Activated B cell treated with CpG ODN at 0.5 μM for 24 hours (primary cell): ENCODE data around the gene CCR1. TPM values are rescaled to one million over a fixed set of nuclear protein-coding genes. Genes with fewer than 3 reads are reported as not detected.

Source experiments
- ATAC-seq: fragments of 200-7000 bp; cut with Tn5 transposase; one replicate; pipeline ENCODE4 v1.10.0; 2021; ENCODE audit warnings: low read depth, mild to moderate bottlenecking, moderate library complexity
- CTCF ChIA-PET: fragments of 350-600 bp; sonication (Branson Sonifier 250); formaldehyde crosslinking; loops from one replicate; lab custom pipeline; 2021; ENCODE audit warnings: antibody characterized with exemption; lab: Charles Lee
- POLR2A ChIA-PET: fragments of 350-600 bp; sonication (Branson Sonifier 250); formaldehyde crosslinking; loops from one replicate; lab custom pipeline; 2021; ENCODE audit warnings: antibody characterized with exemption; lab: Charles Lee
- DNase-seq: peaks from one replicate; pipeline ENCODE4 v3.0.0; 2022
- H3K27ac Mint-ChIP-seq: one replicate; pipeline ENCODE4 v1.8.0; 2020; ENCODE audit warnings: mixed read lengths
- H3K27me3 Mint-ChIP-seq: one replicate; pipeline ENCODE4 v1.8.0; 2021; ENCODE audit warnings: mixed read lengths
- H3K36me3 Mint-ChIP-seq: one replicate; pipeline ENCODE4 v1.8.0; 2021; ENCODE audit warnings: low read depth, mixed read lengths
- H3K4me1 Mint-ChIP-seq: one replicate; pipeline ENCODE4 v1.8.0; 2021; ENCODE audit warnings: mixed read lengths
- H3K4me3 Mint-ChIP-seq: one replicate; pipeline ENCODE4 v1.8.0; 2020; ENCODE audit warnings: mild to moderate bottlenecking, mixed read lengths
- H3K9me3 Mint-ChIP-seq: one replicate; pipeline ENCODE4 v1.8.0; 2020; ENCODE audit warnings: mixed read lengths
- intact Hi-C: fragments of 100-400 bp; cut with micrococcal nuclease; formaldehyde crosslinking; loops from one replicate; pipeline ENCODE4 v1.15.1; 2024
- total RNA-seq: library from RNA; stranded (reverse); gene quantifications from 2 replicates; pipeline ENCODE4 v1.2.3, GENCODE V29; 2022
- TF ChIP-seq, protein P1 (sequence below): fragments of 200-600 bp; IDR thresholded peaks from one replicate; pipeline ENCODE4 v1.8.0; 2022; ENCODE audit warnings: antibody characterized with exemption, mild to moderate bottlenecking

The CCR1 gene
- total RNA-seq, 1 donor from 2014 or later, result 0.82 TPM

DNA sequence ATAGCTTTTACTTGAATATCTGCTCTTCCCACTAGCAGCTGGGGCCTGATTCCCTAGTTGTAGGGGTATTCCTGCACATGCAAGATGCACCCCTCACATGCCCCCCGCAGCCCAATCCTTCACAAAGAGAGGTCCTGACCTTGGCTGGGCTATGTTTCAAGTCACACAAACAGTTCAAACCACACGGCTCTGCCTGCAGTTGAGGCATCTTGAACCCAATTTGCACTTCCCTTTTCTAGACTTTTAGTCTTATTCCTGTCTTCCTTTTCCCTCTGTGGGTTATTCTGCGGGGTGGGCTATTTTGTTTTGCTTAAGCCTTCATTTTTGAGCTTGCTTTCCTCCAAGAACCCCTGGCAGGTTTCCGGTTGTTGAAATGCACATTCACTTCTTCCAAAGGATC lies 13.3 kb upstream of the CCR1 start:
- Mint-ChIP-seq H3K4me1 (peaks cover 45% of the 10 kb centered on the region), H3K4me3 (peak overlapping the region; percentile 5), H3K27ac (peak overlapping the region; percentile 56), H3K36me3 (no peaks in the 10 kb centered on the region), H3K9me3 (peaks cover 3% of the 10 kb centered on the region), H3K27me3 (no peaks in the 10 kb centered on the region)
- intact Hi-C loops, result loop anchor here (5.0 kb wide), 1 partner anchor 34 kb away; no protein-coding TSS in a partner anchor
- DNase-seq (no peak), ATAC-seq (no peak)
- CTCF ChIA-PET, result interaction anchor here (1.7 kb wide), 1 partner anchor 8 kb away, joined by 3 read pairs; no protein-coding TSS in a partner anchor
- TF ChIP-seq, protein P1, sequence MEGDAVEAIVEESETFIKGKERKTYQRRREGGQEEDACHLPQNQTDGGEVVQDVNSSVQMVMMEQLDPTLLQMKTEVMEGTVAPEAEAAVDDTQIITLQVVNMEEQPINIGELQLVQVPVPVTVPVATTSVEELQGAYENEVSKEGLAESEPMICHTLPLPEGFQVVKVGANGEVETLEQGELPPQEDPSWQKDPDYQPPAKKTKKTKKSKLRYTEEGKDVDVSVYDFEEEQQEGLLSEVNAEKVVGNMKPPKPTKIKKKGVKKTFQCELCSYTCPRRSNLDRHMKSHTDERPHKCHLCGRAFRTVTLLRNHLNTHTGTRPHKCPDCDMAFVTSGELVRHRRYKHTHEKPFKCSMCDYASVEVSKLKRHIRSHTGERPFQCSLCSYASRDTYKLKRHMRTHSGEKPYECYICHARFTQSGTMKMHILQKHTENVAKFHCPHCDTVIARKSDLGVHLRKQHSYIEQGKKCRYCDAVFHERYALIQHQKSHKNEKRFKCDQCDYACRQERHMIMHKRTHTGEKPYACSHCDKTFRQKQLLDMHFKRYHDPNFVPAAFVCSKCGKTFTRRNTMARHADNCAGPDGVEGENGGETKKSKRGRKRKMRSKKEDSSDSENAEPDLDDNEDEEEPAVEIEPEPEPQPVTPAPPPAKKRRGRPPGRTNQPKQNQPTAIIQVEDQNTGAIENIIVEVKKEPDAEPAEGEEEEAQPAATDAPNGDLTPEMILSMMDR, result no peak
- POLR2A ChIA-PET, result no interaction called here

DNA sequence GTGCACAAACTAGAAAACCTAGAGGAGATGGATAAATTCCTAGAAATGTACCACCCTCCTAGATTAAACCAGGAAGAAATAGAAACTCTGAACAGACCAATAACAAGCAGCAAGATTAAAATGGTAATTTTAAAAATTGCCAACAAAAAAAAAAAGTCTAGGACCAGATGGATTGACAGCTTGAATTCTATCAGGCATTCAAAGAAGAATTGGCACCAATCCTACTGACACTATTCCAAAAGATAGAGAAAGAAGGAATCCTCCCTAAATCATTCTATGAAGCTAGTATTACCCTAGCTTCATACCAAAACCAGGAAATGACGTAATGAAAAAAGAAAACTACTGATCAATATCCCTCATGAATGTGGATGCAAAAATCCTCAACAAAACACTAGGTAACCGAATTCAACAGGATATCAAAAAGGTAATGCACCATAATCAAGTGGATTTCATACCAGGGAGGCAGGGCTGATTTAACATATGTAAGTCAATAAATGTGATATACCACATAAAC lies 10.1 kb upstream of the CCR1 start:
- ChIA-PET CTCF (interaction anchor here (1.9 kb wide), 1 partner anchor 10 kb away, joined by 4 read pairs; the partner anchor contains the start of gene CCR1), POLR2A (no interaction called here)
- Mint-ChIP-seq H3K4me1 (peaks cover 29% of the 10 kb centered on the region), H3K36me3 (no peaks in the 10 kb centered on the region), H3K27me3 (no peaks in the 10 kb centered on the region), H3K9me3 (no peaks in the 10 kb centered on the region), H3K4me3 (no peak overlapping the region), H3K27ac (no peak overlapping the region)
- ATAC-seq (no peak), DNase-seq (no peak)
- TF ChIP-seq, protein P1, result no peak
- intact Hi-C loops, result no loop called here

DNA sequence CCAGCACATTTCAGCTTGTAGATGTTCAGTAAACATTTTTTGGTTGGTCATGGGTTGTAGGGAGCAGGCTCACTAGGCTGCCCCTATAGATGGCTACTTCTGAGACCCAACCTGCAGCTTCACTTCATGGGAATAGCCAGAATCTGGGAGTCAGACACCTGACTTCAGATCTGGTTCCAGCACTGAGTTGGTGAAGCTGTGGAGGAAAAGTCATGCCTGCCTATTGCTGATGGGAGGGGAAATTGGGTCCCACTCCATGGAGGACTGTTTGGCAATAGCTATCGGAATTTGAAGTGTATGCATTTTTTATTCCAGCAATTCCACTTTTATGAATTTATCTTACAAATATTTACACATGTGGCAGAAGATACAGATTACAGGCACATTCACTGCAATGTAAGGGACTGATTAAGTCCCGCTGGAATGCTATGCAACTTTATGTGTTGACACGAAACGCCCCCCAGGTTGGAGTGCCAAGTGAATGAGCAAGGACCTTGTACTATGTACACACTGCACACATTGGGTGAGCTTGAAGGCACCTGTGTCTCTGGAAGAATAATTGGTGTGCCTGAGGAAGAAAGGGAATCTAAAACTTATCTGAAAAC lies 7.8 kb upstream of the CCR1 start:
- H3K9me3 Mint-ChIP-seq, result no peaks in the 10 kb centered on the region
- POLR2A ChIA-PET, result no interaction called here
- no peak overlapping the region for H3K4me3 Mint-ChIP-seq
- TF ChIP-seq, protein P1, result no peak
- intact Hi-C loops, result no loop called here
- CTCF ChIA-PET, result interaction anchor here (0.8 to 2.2 kb wide), 4 partner anchors 8 to 156 kb away, joined by 3 to 9 read pairs (median 5); no protein-coding TSS in a partner anchor
- DNase-seq (no peak), ATAC-seq (no peak)
- H3K27ac Mint-ChIP-seq, result no peak overlapping the region
- H3K4me1 Mint-ChIP-seq, result peaks cover 5% of the 10 kb centered on the region
- no peaks in the 10 kb centered on the region for H3K27me3 Mint-ChIP-seq
- no peaks in the 10 kb centered on the region for H3K36me3 Mint-ChIP-seq

DNA sequence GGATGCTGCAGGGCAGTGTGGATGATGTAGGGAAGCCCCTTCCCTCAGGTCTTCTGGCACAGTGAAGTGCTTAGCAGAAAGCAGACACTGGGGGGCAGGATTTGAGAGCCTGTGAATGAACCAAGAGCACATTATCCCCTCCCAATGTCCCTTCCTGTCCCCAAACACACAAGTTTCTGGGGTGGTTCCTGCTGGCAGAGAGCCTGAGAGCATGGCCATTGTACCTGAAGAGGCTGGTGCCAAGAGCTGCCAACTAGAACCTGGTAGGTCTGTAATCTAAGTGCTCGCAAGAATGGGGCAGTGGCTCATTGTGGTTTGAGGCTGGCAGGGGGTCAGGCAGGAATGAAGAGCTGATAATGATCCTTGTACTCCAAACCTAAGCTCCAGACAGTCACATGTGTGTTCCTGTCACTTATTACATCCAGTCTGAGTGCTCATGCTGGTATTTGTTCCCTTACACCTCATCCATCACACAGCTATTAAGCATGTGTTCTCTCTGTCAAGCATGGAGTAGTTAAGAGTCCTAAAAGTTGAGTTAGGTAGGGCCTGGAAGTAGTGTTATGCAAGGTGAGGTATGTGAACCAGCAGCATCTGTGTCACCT lies 6.7 kb upstream of the CCR1 start:
- Mint-ChIP-seq H3K27ac (no peak overlapping the region), H3K36me3 (no peaks in the 10 kb centered on the region), H3K9me3 (no peaks in the 10 kb centered on the region), H3K4me3 (no peak overlapping the region), H3K4me1 (peaks cover under 1% of the 10 kb centered on the region), H3K27me3 (no peaks in the 10 kb centered on the region)
- DNase-seq (no peak), ATAC-seq (no peak)
- POLR2A ChIA-PET, result interaction anchor here (0.7 kb wide), 1 partner anchor 276 kb away, joined by 3 read pairs; no protein-coding TSS in a partner anchor
- TF ChIP-seq, protein P1, result no peak
- CTCF ChIA-PET, result interaction anchor here (1.6 to 2.2 kb wide), 2 partner anchors 154 to 157 kb away, joined by 7 to 9 read pairs; no protein-coding TSS in a partner anchor
- intact Hi-C loops, result loop anchor here (1.0 kb wide), 1 partner anchor 153 kb away; no protein-coding TSS in a partner anchor

DNA sequence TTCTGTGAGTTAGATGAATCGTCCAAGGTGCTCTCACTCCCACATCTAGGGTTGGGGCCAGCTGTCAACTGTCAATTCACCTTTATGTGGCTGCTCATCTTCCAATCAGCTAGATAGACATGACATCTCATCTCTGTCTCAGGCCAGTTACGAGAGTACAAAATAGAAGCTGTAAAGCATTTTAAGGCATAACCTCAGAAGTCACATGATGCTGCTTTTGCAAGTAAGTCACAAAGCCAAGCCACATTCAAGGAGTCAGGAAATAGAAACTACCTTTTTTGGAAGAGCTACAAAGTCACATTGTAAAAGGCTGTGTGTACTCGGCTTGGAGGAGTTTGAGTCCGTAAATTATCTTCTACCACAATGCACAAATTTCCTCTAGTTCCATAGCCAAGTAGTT lies 5.1 kb upstream of the CCR1 start:
- H3K4me1 Mint-ChIP-seq, result peaks cover 17% of the 10 kb centered on the region
- H3K27ac Mint-ChIP-seq, result no peak overlapping the region
- H3K27me3 Mint-ChIP-seq, result no peaks in the 10 kb centered on the region
- DNase-seq (no peak), ATAC-seq (no peak)
- TF ChIP-seq, protein P1, result no peak
- CTCF ChIA-PET, result interaction anchor here (1.3 to 1.5 kb wide), 2 partner anchors 9 to 165 kb away, joined by 3 to 9 read pairs; no protein-coding TSS in a partner anchor
- POLR2A ChIA-PET, result no interaction called here
- H3K9me3 Mint-ChIP-seq, result no peaks in the 10 kb centered on the region
- intact Hi-C loops, result no loop called here
- H3K36me3 Mint-ChIP-seq, result no peaks in the 10 kb centered on the region
- no peak overlapping the region for H3K4me3 Mint-ChIP-seq
